Breast epithelium (tissue), 4 donors: ENCODE data around the gene E2F2. TPM values are rescaled to one million over a fixed set of nuclear protein-coding genes. Genes with fewer than 3 reads are reported as not detected.

Experiments used
- DNase-seq, 2 donors: peaks; one replicate each; pipeline ENCODE4 v3.0.0-alpha.2; 2019; ENCODE audit warnings: low spot score in 2 of 2
- H3K27ac ChIP-seq, 2 donors: fragments of 200-600 bp; sonication (generic) in 1 of 2; one replicate each; pipeline ENCODE4 v1.5.1; 2016 to 2019; ENCODE audit warnings: mild to moderate bottlenecking in 1 of 2
- H3K27me3 ChIP-seq, 2 donors: fragments of 200-600 bp; sonication (generic) in 1 of 2; one replicate each; pipeline versions ENCODE4 v1.5.1 to v1.6.0; 2017 to 2019; ENCODE audit warnings: control low read depth in 1 of 2, mild to moderate bottlenecking in 1 of 2
- H3K36me3 ChIP-seq: fragments of 200-600 bp; one replicate; pipeline ENCODE4 v1.5.1; 2019
- H3K4me1 ChIP-seq, 2 donors: fragments of 200-600 bp; sonication (generic); one replicate each; pipeline ENCODE4 v1.5.1; 2016 to 2019; ENCODE audit warnings: control low read depth in 1 of 2
- H3K4me3 ChIP-seq, 3 donors: fragments of 200-600 bp; sonication (generic); 1 replicate in 2 of 3; 2 replicates in 1 of 3; pipeline ENCODE4 v1.5.1; 2016 to 2019; ENCODE audit warnings: mild to moderate bottlenecking in 3 of 3, moderate library complexity in 2 of 3
- H3K9me3 ChIP-seq, 2 donors: fragments of 200-600 bp; sonication (generic) in 1 of 2; one replicate each; pipeline ENCODE4 v1.5.1; 2016 to 2019; ENCODE audit warnings: control low read depth in 1 of 2
- CTCF ChIP-seq, 3 donors: fragments of 450-650 bp; IDR thresholded peaks; one replicate each; pipeline ENCODE4 v1.5.1; 2016 to 2017; ENCODE audit warnings: antibody characterized with exemption in 3 of 3, mild to moderate bottlenecking in 3 of 3, moderate library complexity in 3 of 3
- POLR2A ChIP-seq: fragments of 450-650 bp; IDR thresholded peaks from one replicate; pipeline ENCODE4 v1.6.1; 2016; ENCODE audit warnings: antibody characterized with exemption, mild to moderate bottlenecking, moderate library complexity
- POLR2AphosphoS5 ChIP-seq, 3 donors: sonication (generic); formaldehyde crosslinking; IDR thresholded peaks; one replicate each; pipeline ENCODE4 v1.6.1; 2017; ENCODE audit warnings: antibody characterized with exemption in 3 of 3
- intact Hi-C: fragments of 100-400 bp; cut with DNase I; formaldehyde crosslinking; loops from one replicate; pipeline ENCODE4 v1.15.1; 2023; ENCODE audit warnings: low total_unique reads
- total RNA-seq, 3 donors: library from RNA; depleted of rRNA; stranded (reverse); fragments of >200 nt; gene quantifications; one replicate each; pipeline ENCODE4 v1.1.0, GENCODE V29; 2016

Gene E2F2
- total RNA-seq, 3 donors from 2014 or later = under 0.01 to 0.73 (median 0.33) TPM

GRCh38 chr1:23481904-23482303 is 49.1 kb downstream of the E2F2 start:
- Histone ChIP-seq H3K4me1 (no peaks in the 10 kb centered on the region), H3K27me3 (no peaks in the 10 kb centered on the region), H3K9me3 (no peaks in the 10 kb centered on the region), H3K27ac (peak overlapping the region in 1 of 2 donors; percentile 8), H3K4me3 (peak overlapping the region in 1 of 3 donors; percentile 99), H3K36me3 (no peaks in the 10 kb centered on the region)
- TF ChIP-seq POLR2A (no peak), POLR2AphosphoS5 (IDR thresholded peaks at IDR 0.05) (no peak), CTCF (IDR thresholded peaks at IDR 0.05) (no peak)
- DNase-seq = no peak
- intact Hi-C loops = no loop called here

GRCh38 chr1:23481026-23481597 is 49.9 kb downstream of the E2F2 start:
- Histone ChIP-seq H3K27me3 (no peaks in the 10 kb centered on the region), H3K9me3 (no peaks in the 10 kb centered on the region), H3K36me3 (no peaks in the 10 kb centered on the region), H3K27ac (peak overlapping the region in 1 of 2 donors; percentile 75), H3K4me1 (no peaks in the 10 kb centered on the region), H3K4me3 (no peak overlapping the region)
- TF ChIP-seq CTCF (IDR thresholded peaks at IDR 0.05) (no peak), POLR2AphosphoS5 (IDR thresholded peaks at IDR 0.05) (no peak), POLR2A (no peak)
- intact Hi-C loops = no loop called here
- no peak for DNase-seq

- peak overlapping the region in 1 of 2 donors; percentile 75 for H3K27ac ChIP-seq
- H3K36me3 ChIP-seq = no peaks in the 10 kb centered on the region
- H3K27me3 ChIP-seq = no peaks in the 10 kb centered on the region
- TF ChIP-seq POLR2A = no peak
- TF ChIP-seq CTCF (IDR thresholded peaks at IDR 0.05) = no peak
- TF ChIP-seq POLR2AphosphoS5 (IDR thresholded peaks at IDR 0.05) = no peak
- no peak for DNase-seq
- no peaks in the 10 kb centered on the region for H3K9me3 ChIP-seq
- peaks cover 0 to 5% of the 10 kb centered on the region in 2 donors for H3K4me1 ChIP-seq
- intact Hi-C loops = no loop called here
- no peak overlapping the region for H3K4me3 ChIP-seq
Measured at GRCh38 chr1:23480187-23481025, 50.6 kb downstream of the E2F2 start.

GRCh38 chr1:23479666-23479941 is 51.4 kb downstream of the E2F2 start:
- no peak overlapping the region for H3K4me3 ChIP-seq
- H3K27ac ChIP-seq = peak overlapping the region in 1 of 2 donors; percentile 75
- no peak for DNase-seq
- intact Hi-C loops = no loop called here
- H3K4me1 ChIP-seq = peaks cover 0 to 12% of the 10 kb centered on the region in 2 donors
- no peaks in the 10 kb centered on the region for H3K9me3 ChIP-seq
- TF ChIP-seq POLR2AphosphoS5 (IDR thresholded peaks at IDR 0.05) (no peak), CTCF (IDR thresholded peaks at IDR 0.05) (no peak), POLR2A (no peak)
- H3K27me3 ChIP-seq = no peaks in the 10 kb centered on the region
- H3K36me3 ChIP-seq = no peaks in the 10 kb centered on the region
